ENCODE measurements around the gene ATOSB.

GRCh38 chr9:35054185-35054835 is 61.4 kb downstream of the ATOSB start:
- no peak for TF ChIP-seq POLR2A (IDR thresholded peaks at IDR 0.05)
- TF ChIP-seq, protein P1, sequence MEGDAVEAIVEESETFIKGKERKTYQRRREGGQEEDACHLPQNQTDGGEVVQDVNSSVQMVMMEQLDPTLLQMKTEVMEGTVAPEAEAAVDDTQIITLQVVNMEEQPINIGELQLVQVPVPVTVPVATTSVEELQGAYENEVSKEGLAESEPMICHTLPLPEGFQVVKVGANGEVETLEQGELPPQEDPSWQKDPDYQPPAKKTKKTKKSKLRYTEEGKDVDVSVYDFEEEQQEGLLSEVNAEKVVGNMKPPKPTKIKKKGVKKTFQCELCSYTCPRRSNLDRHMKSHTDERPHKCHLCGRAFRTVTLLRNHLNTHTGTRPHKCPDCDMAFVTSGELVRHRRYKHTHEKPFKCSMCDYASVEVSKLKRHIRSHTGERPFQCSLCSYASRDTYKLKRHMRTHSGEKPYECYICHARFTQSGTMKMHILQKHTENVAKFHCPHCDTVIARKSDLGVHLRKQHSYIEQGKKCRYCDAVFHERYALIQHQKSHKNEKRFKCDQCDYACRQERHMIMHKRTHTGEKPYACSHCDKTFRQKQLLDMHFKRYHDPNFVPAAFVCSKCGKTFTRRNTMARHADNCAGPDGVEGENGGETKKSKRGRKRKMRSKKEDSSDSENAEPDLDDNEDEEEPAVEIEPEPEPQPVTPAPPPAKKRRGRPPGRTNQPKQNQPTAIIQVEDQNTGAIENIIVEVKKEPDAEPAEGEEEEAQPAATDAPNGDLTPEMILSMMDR (IDR thresholded peaks at IDR 0.05), result no peak

Data from breast epithelium (tissue), 3 donors.